Heart left ventricle (tissue), 16 donors: ENCODE measurements around the gene NLGN4Y. TPM values are rescaled to one million over a fixed set of nuclear protein-coding genes. Genes with fewer than 3 reads are reported as not detected.

Source experiments
- ATAC-seq, 4 donors: fragments of 200-7000 bp; cut with Tn5 transposase; one replicate each; pipeline ENCODE4 v1.9.1; 2020 to 2022; ENCODE audit warnings: moderate library complexity in 4 of 4, mild to moderate bottlenecking in 3 of 4, moderate number of reproducible peaks in 1 of 4
- DNase-seq, 5 donors: peaks; one replicate each; pipeline ENCODE4 v3.0.0-alpha.2; 2020
- H3K27ac ChIP-seq, 12 donors: fragments of 200-600 bp; sonication (generic) in 4 of 12; one replicate each; pipeline versions ENCODE4 v1.5.0 to v1.8.0; 2016 to 2022; ENCODE audit warnings: mild to moderate bottlenecking in 2 of 12
- H3K27me3 ChIP-seq, 9 donors: fragments of 200-600 bp; sonication (generic) in 2 of 9; one replicate each; pipeline versions ENCODE4 v1.5.1 to v1.8.0; 2016 to 2022; ENCODE audit warnings: mild to moderate bottlenecking in 3 of 9
- H3K36me3 ChIP-seq, 9 donors: fragments of 200-600 bp; sonication (generic) in 2 of 9; one replicate each; pipeline versions ENCODE4 v1.5.0 to v1.8.0; 2018 to 2022; ENCODE audit warnings: mild to moderate bottlenecking in 2 of 9
- H3K4me1 ChIP-seq, 12 donors: fragments of 200-600 bp; sonication (generic) in 4 of 12; one replicate each; pipeline versions ENCODE4 v1.5.0 to v1.8.0; 2016 to 2022; ENCODE audit warnings: mild to moderate bottlenecking in 3 of 12
- H3K4me3 ChIP-seq, 12 donors: fragments of 200-600 bp; sonication (generic) in 4 of 12; one replicate each; pipeline versions ENCODE4 v1.5.0 to v1.8.0; 2017 to 2022; ENCODE audit warnings: mild to moderate bottlenecking in 9 of 12, moderate library complexity in 4 of 12
- H3K9me3 ChIP-seq, 12 donors: fragments of 200-600 bp; sonication (generic) in 4 of 12; one replicate each; pipeline versions ENCODE4 v1.5.0 to v1.8.0; 2016 to 2022; ENCODE audit warnings: mild to moderate bottlenecking in 1 of 12
- CTCF ChIP-seq, 12 donors: fragments of 200-600 bp; sonication (generic) in 4 of 12; IDR thresholded peaks; one replicate each; pipeline versions ENCODE4 v1.5.0 to v1.8.0; 2018 to 2022; ENCODE audit warnings: antibody characterized with exemption in 12 of 12, mild to moderate bottlenecking in 5 of 12
- POLR2A ChIP-seq, 2 donors: fragments of 450-650 bp; IDR thresholded peaks; one replicate each; pipeline ENCODE4 v1.6.1; 2017; ENCODE audit warnings: antibody characterized with exemption in 2 of 2, mild to moderate bottlenecking in 2 of 2, moderate library complexity in 2 of 2
- WGBS, 4 donors: extraction: QIAGEN DNeasy Blood & Tissue Kit in 2 of 4; methylation state at CpG; one replicate each; pipeline versions ENCODE4 v1.1.5 to v1.1.7; 2013 to 2018; 5-methylcytosine and 5-hydroxymethylcytosine counted together
- intact Hi-C, 10 donors: fragments of 100-400 bp; cut with DNase I; formaldehyde crosslinking; loops; one replicate each; pipeline versions ENCODE4 v1.11.1 to v1.14.2; 2022
- polyA plus RNA-seq, 2 donors: library from polyadenylated mRNA; stranded (reverse); fragments of 200-250 nt; gene quantifications; one replicate each; pipeline ENCODE4 v1.2.3, GENCODE V29; 2013
- total RNA-seq, 9 donors: library from RNA; depleted of rRNA in 2 of 9; stranded (reverse); fragments of >200 nt in 2 of 9; fragmentation: NEBNext Ultra II Directional in 3 of 9; extraction: Animal tissue kit (Norgen Biotek cat#: 25700) in 3 of 9; gene quantifications; one replicate each; pipeline versions ENCODE4 v1.1.0 to v1.2.4, GENCODE V29; 2016 to 2023
- donor health status: ischemic (EF 13 %, LVEDD 7.1; RV severe dilation, severe dysfunction).
- donor health status: healthy with polysubstance abuse.
- donor health status: DM: no; HTN: yes; CAD: no.
- donor health status: DM: no; HTN: no; CAD: no.
- donor health status: ischemic (EF 25% LVEDD 6.9; RV normal size, moderate dysfunction).
- donor health status: ischemic (EF 25% LVEDD 5.7; RV mildly dilated, moderate dysfunction).
- donor health status: healthy.
- donor health status: DM: yes; HTN: yes; CAD: no.
- donor health status: ischemic (EF 35%, LVEDD 5.7; RV mildly dilated, moderate dysfunction).
- donor health status: nonischemic (EF 11% LVEDD 7.7; RV severe dilation, severe dysfunction).
- donor health status: DM: yes; HTN: yes; CAD: no.
- donor health status: PGD.
- donor health status: ischemic (EF 29% LVEDD 5.4; RV normal size, mild dysfunction).
- donor health status: nonischemic (EF 23%, LVEDD 6.1; RV moderate dilation, normal function).

The NLGN4Y gene
- total and polyA plus RNA-seq, 11 donors, result 0.05 to 3.4 (median 1.1) TPM; not detected in 4

DNA sequence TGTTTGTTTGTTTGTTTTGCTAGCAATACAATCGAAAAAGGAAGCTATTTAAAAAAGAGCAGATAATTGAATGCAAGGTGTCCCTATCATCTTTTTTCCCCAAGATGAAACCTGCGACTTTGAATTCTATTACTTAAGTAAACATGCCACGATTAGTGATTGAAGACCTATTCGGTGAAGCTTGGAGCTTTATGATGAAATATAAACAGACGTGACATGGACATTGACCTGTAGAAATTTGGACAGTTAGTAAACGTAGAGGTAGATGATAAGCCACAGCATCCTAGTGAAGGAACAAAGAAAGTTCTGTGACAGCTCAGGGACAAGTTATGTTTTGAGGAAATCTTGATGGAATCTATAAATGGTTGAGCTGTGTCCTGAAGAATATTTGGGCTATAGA, 103.9 kb downstream of the NLGN4Y start:
- no peaks in the 10 kb centered on the region for H3K9me3 ChIP-seq
- TF ChIP-seq CTCF (IDR thresholded peaks at IDR 0.05) (no peak), POLR2A (IDR thresholded peaks at IDR 0.05) (no peak)
- H3K36me3 ChIP-seq, result no peaks in the 10 kb centered on the region
- ATAC-seq (no peak), DNase-seq (no peak)
- 88 to 93% methylated on average over 6 of the region's 6 CpGs; no CpG with 5 or more reads in 2 of the 4 donors for WGBS, 4 donors
- no peaks in the 10 kb centered on the region for H3K4me1 ChIP-seq
- intact Hi-C loops, result no loop called here
- H3K4me3 ChIP-seq, result no peak overlapping the region
- no peaks in the 10 kb centered on the region for H3K27me3 ChIP-seq
- no peak overlapping the region for H3K27ac ChIP-seq

GRCh38 chrY:14631676-14632075, 107.3 kb downstream of the NLGN4Y start:
- DNase-seq (no peak), ATAC-seq (no peak)
- Histone ChIP-seq H3K27me3 (no peaks in the 10 kb centered on the region), H3K27ac (no peak overlapping the region), H3K36me3 (no peaks in the 10 kb centered on the region), H3K4me1 (no peaks in the 10 kb centered on the region), H3K4me3 (no peak overlapping the region), H3K9me3 (no peaks in the 10 kb centered on the region)
- TF ChIP-seq CTCF (IDR thresholded peaks at IDR 0.05), result no peak
- no peak for TF ChIP-seq POLR2A (IDR thresholded peaks at IDR 0.05)
- intact Hi-C loops, result loop anchor here in 1 of 10 donors (10.0 kb wide), 1 partner anchor 63 kb away; no protein-coding TSS in a partner anchor
- 94 to 100% methylated on average over 1 of the region's 1 CpG; no CpG with 5 or more reads in 2 of the 4 donors for WGBS, 4 donors

- H3K27ac ChIP-seq, result no peak overlapping the region
Observed at GRCh38 chrY:14633718-14634117, 109.4 kb downstream of the NLGN4Y start.

DNA sequence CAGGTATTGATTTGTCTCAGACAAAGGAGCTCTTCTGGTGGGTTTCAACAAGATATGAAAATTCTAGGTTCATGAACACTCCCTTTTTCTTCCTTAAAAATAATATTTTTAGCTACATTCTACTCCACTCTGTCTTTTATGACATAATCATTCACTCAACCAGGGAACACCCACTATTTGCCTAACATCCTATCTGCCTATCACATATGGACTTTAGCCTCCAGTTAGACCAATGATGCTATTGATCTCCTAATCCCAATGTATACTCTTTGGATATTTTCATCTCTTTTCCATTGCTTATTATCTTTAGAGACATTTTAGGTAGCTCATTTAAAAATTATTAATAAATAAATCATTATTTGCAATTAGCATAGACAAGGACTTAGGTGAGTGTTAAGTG, 110.6 kb downstream of the NLGN4Y start:
- DNase-seq (no peak), ATAC-seq (no peak)
- Histone ChIP-seq H3K27ac (no peak overlapping the region), H3K9me3 (no peaks in the 10 kb centered on the region), H3K4me1 (no peaks in the 10 kb centered on the region), H3K36me3 (no peaks in the 10 kb centered on the region), H3K4me3 (no peak overlapping the region), H3K27me3 (no peaks in the 10 kb centered on the region)
- intact Hi-C loops, result loop anchor here in 1 of 10 donors (10.0 kb wide), 1 partner anchor 60 kb away; no protein-coding TSS in a partner anchor
- no peak for TF ChIP-seq CTCF (IDR thresholded peaks at IDR 0.05)
- TF ChIP-seq POLR2A (IDR thresholded peaks at IDR 0.05), result no peak

More at GRCh38 chrY:14633718-14634117, 109.4 kb downstream of the NLGN4Y start:
- H3K4me3 ChIP-seq, result no peak overlapping the region
- TF ChIP-seq CTCF (IDR thresholded peaks at IDR 0.05), result no peak
- TF ChIP-seq POLR2A (IDR thresholded peaks at IDR 0.05), result no peak
- WGBS, 4 donors, result 89 to 93% methylated on average over 2 of the region's 2 CpGs; no CpG with 5 or more reads in 2 of the 4 donors
- H3K27me3 ChIP-seq, result no peaks in the 10 kb centered on the region
- DNase-seq (no peak), ATAC-seq (no peak)
- no peaks in the 10 kb centered on the region for H3K9me3 ChIP-seq
- intact Hi-C loops, result loop anchor here in 1 of 10 donors (10.0 kb wide), 1 partner anchor 61 kb away; no protein-coding TSS in a partner anchor
- H3K36me3 ChIP-seq, result no peaks in the 10 kb centered on the region
- H3K4me1 ChIP-seq, result no peaks in the 10 kb centered on the region
